ENCODE measurements around the gene DHDDS. TPM values are rescaled to one million over a fixed set of nuclear protein-coding genes. Genes with fewer than 3 reads are reported as not detected.

The DHDDS gene
- total RNA-seq, 1 donor from 2014 or later, result 141 TPM

Other genes starting within 250 kb of the DHDDS start
- gene CATSPER4, start 241.7 kb upstream of the DHDDS start, total RNA-seq, result not detected
- 3.5 TPM for gene CEP85, start 198.1 kb upstream of the DHDDS start, total RNA-seq
- 229 TPM for gene SH3BGRL3, start 152.2 kb upstream of the DHDDS start, total RNA-seq
- 22.2 TPM for gene UBXN11, start 125.7 kb upstream of the DHDDS start, total RNA-seq
- 27.1 TPM for gene CD52, start 114.4 kb upstream of the DHDDS start, total RNA-seq
- 0.06 TPM for gene CRYBG2, start 78.2 kb upstream of the DHDDS start, total RNA-seq
- not detected for gene ZNF683, start 59.6 kb upstream of the DHDDS start, total RNA-seq
- not detected for gene LIN28A, start 21.5 kb upstream of the DHDDS start, total RNA-seq
- gene HMGN2, start 40.1 kb downstream of the DHDDS start, total RNA-seq, result 151 TPM
- 28.3 TPM for gene RPS6KA1, start 97.4 kb downstream of the DHDDS start, total RNA-seq